IMR-90 (cell line): ENCODE results near the gene LRG1. TPM values are rescaled to one million over a fixed set of nuclear protein-coding genes. Genes with fewer than 3 reads are reported as not detected.
A peak's percentile ranks its signal among the peaks of the same experiment; 100 is the strongest.

Experiments
- ATAC-seq: fragments of 200-7000 bp; cut with Tn5 transposase; 2 replicates; pipeline ENCODE4 v1.9.1; 2020; ENCODE audit warnings: low read depth, mild to moderate bottlenecking, moderate library complexity
- BruUV-seq: library from RNA; stranded (reverse); fragments of 400-500 nt; replicated peaks from 2 replicates; lab custom pipeline; 2021; lab: Mats Ljungman, UMichigan
- CTCF ChIA-PET: fragments of 300-600 bp; formaldehyde crosslinking; extraction: SDS; loops from one replicate; lab custom pipeline; 2021; ENCODE audit warnings: antibody characterized with exemption; lab: Yijun Ruan, JAX
- POLR2A ChIA-PET: fragments of 300-600 bp; sonication (Branson Sonifier 250); formaldehyde crosslinking; loops from one replicate; lab custom pipeline; 2022; ENCODE audit warnings: antibody characterized with exemption; ENCODE audit not compliant: unreplicated experiment; lab: Charles Lee
- DNase-seq: peaks from one replicate; pipeline ENCODE4 v3.0.0; 2013
- H2AFZ ChIP-seq: replicated peaks from 2 replicates; pipeline ENCODE3; 2013; ENCODE audit warnings: low read length, mild to moderate bottlenecking; ENCODE audit not compliant: poor library complexity
- H2AK5ac ChIP-seq: 2 replicates; pipeline ENCODE4 v1.6.1; 2013; ENCODE audit warnings: low read depth, low read length, inconsistent platforms
- H2AK9ac ChIP-seq: replicated peaks from 2 replicates; pipeline ENCODE3; 2013; ENCODE audit warnings: mild to moderate bottlenecking, low read depth, low read length, moderate library complexity; ENCODE audit not compliant: poor library complexity
- H2BK120ac ChIP-seq: 2 replicates; pipeline ENCODE4 v1.6.1; 2013; ENCODE audit warnings: low read depth, low read length, inconsistent platforms
- H2BK15ac ChIP-seq: 3 replicates; pipeline ENCODE4 v1.6.1; 2013; ENCODE audit warnings: low read depth, low read length, inconsistent platforms
- H2BK20ac ChIP-seq: 2 replicates; pipeline ENCODE4 v1.6.1; 2013; ENCODE audit warnings: low read depth, mild to moderate bottlenecking, inconsistent platforms, low read length, moderate library complexity
- H2BK5ac ChIP-seq: 2 replicates; pipeline ENCODE4 v1.6.1; 2013; ENCODE audit warnings: mild to moderate bottlenecking, low read depth, low read length, inconsistent platforms; ENCODE audit not compliant: poor library complexity, severe bottlenecking
- H3K14ac ChIP-seq: replicated peaks from 2 replicates; pipeline ENCODE4 v1.6.1; 2013; ENCODE audit warnings: low read depth, low read length, inconsistent platforms
- H3K18ac ChIP-seq: 2 replicates; pipeline ENCODE4 v1.6.1; 2013; ENCODE audit warnings: low read depth, low read length, control low read depth
- H3K23ac ChIP-seq: 2 replicates; pipeline ENCODE4 v1.6.1; 2013; ENCODE audit warnings: low read depth, low read length, inconsistent platforms
- H3K27ac ChIP-seq: 2 replicates; pipeline ENCODE4 v1.5.1; 2013; ENCODE audit warnings: mild to moderate bottlenecking, control low read depth, low read length; ENCODE audit not compliant: insufficient read depth
- H3K27me3 ChIP-seq: 2 replicates; pipeline ENCODE4 v1.6.1; 2013; ENCODE audit warnings: low read length; ENCODE audit not compliant: control insufficient read depth, insufficient read depth
- H3K36me3 ChIP-seq: 2 replicates; pipeline ENCODE4 v1.6.1; 2013; ENCODE audit warnings: low read length, mixed read lengths; ENCODE audit not compliant: control insufficient read depth, insufficient read depth
- H3K4ac ChIP-seq: 2 replicates; pipeline ENCODE4 v1.6.1; 2013; ENCODE audit warnings: low read depth, low read length, inconsistent platforms
- H3K4me1 ChIP-seq: 2 replicates; pipeline ENCODE4 v1.6.1; 2013; ENCODE audit warnings: low read length, mixed read lengths; ENCODE audit not compliant: control insufficient read depth, insufficient read depth
- H3K4me2 ChIP-seq: 2 replicates; pipeline ENCODE4 v1.6.1; 2013; ENCODE audit warnings: low read depth, mild to moderate bottlenecking, control low read depth, low read length, moderate library complexity
- H3K4me3 ChIP-seq: 2 replicates; pipeline ENCODE4 v1.5.1; 2013; ENCODE audit warnings: low read depth, mild to moderate bottlenecking, control low read depth, low read length, moderate library complexity; ENCODE audit not compliant: insufficient read depth
- H3K56ac ChIP-seq: 2 replicates; pipeline ENCODE4 v1.6.1; 2013; ENCODE audit warnings: low read length, inconsistent platforms; ENCODE audit not compliant: insufficient read depth; ENCODE audit errors: extremely low read depth
- H3K79me1 ChIP-seq, 2 experiments: 2 replicates each; pipeline ENCODE4 v1.6.1; 2013; ENCODE audit warnings: low read length in 2 of 2, inconsistent platforms in 1 of 2, low read depth in 1 of 2
- H3K9ac ChIP-seq: 2 replicates; pipeline ENCODE4 v1.6.1; 2013; ENCODE audit warnings: low read depth, low read length, control low read depth
- H3K9me1 ChIP-seq: 2 replicates; pipeline ENCODE4 v1.6.1; 2013; ENCODE audit warnings: low read length, inconsistent platforms; ENCODE audit not compliant: insufficient read depth
- H3K9me3 ChIP-seq: 2 replicates; pipeline ENCODE4 v1.6.1; 2013; ENCODE audit warnings: low read length; ENCODE audit not compliant: control insufficient read depth, insufficient read depth
- H4K20me1 ChIP-seq: 2 replicates; pipeline ENCODE4 v1.6.1; 2013; ENCODE audit warnings: low read length, inconsistent platforms; ENCODE audit not compliant: insufficient read depth
- H4K5ac ChIP-seq: 2 replicates; pipeline ENCODE4 v1.6.1; 2013; ENCODE audit warnings: mild to moderate bottlenecking, low read depth, low read length, control low read depth
- H4K8ac ChIP-seq, 2 experiments: 2 replicates each; pipeline ENCODE4 v1.6.1; 2013; ENCODE audit warnings: low read depth in 2 of 2, low read length in 2 of 2, control low read depth in 1 of 2, inconsistent platforms in 1 of 2
- H4K91ac ChIP-seq: 2 replicates; pipeline ENCODE4 v1.6.1; 2013; ENCODE audit warnings: low read depth, low read length, inconsistent platforms; ENCODE audit not compliant: insufficient read depth
- BHLHE40 ChIP-seq: fragments of 150-350 bp; IDR thresholded peaks from 2 replicates; pipeline ENCODE4 v1.6.1; 2016; ENCODE audit warnings: mild to moderate bottlenecking, low read depth, low read length
- CEBPB ChIP-seq: IDR thresholded peaks from 2 replicates; pipeline ENCODE4 v1.6.1; 2012; ENCODE audit warnings: low read depth, low read length, improper control_type of control experiment
- ELK1 ChIP-seq: fragments of 150-350 bp; IDR thresholded peaks from 2 replicates; pipeline ENCODE4 v1.6.1; 2016; ENCODE audit warnings: low read depth, mild to moderate bottlenecking, low read length, moderate library complexity, borderline replicate concordance
- MAZ ChIP-seq: IDR thresholded peaks from 2 replicates; pipeline ENCODE4 v1.6.1; 2012; ENCODE audit warnings: low read depth, mild to moderate bottlenecking, low read length, improper control_type of control experiment, moderate library complexity, borderline replicate concordance
- NFE2L2 ChIP-seq: fragments of 150-350 bp; IDR thresholded peaks from 2 replicates; pipeline ENCODE4 v1.6.1; 2016; ENCODE audit warnings: low read depth, mild to moderate bottlenecking, low read length
- POLR2A ChIP-seq: IDR thresholded peaks from 2 replicates; pipeline ENCODE4 v1.6.1; 2012; ENCODE audit warnings: mild to moderate bottlenecking, low read depth, low read length
- RCOR1 ChIP-seq: IDR thresholded peaks from 2 replicates; pipeline ENCODE4 v1.6.1; 2012; ENCODE audit warnings: mild to moderate bottlenecking, low read length, improper control_type of control experiment; ENCODE audit not compliant: insufficient replicate concordance
- RFX5 ChIP-seq: IDR thresholded peaks from 2 replicates; pipeline ENCODE4 v1.8.0; 2012; ENCODE audit warnings: low read depth, mild to moderate bottlenecking, low read length, moderate library complexity
- SMC3 ChIP-seq: fragments of 150-350 bp; IDR thresholded peaks from 2 replicates; pipeline ENCODE4 v1.6.1; 2016; ENCODE audit warnings: low read depth, mild to moderate bottlenecking, antibody characterized with exemption, low read length, moderate library complexity
- WGBS, 2 experiments: methylation state at CpG; one replicate each; pipeline versions ENCODE4 v1.1.5 to v1.1.7; 2013; ENCODE audit warnings: missing lambda C conversion rate in 2 of 2; ENCODE audit not compliant: insufficient read length in 1 of 2; ENCODE audit errors: extremely low coverage in 2 of 2; 5-methylcytosine and 5-hydroxymethylcytosine counted together
- dilution Hi-C: fragments of 300-500 bp; cut with HindIII; formaldehyde crosslinking; loops from one replicate; pipeline ENCODE4 v1.14.3; 2018; ENCODE audit warnings: low sequenced_read_pairs; ENCODE audit not compliant: unreplicated experiment
- in situ Hi-C: fragments of 300-500 bp; cut with MboI; formaldehyde crosslinking; loops from 3 replicates; pipeline ENCODE4 v1.14.3; 2019; ENCODE audit warnings: low sequenced_read_pairs, inconsistent platforms, mixed read lengths
- intact Hi-C: fragments of 100-400 bp; cut with micrococcal nuclease; formaldehyde crosslinking; loops from 2 replicates; pipeline ENCODE4 v1.10.0; 2022
- polyA plus RNA-seq, 3 experiments: library from polyadenylated mRNA; depleted of rRNA; stranded (reverse); fragments of >200 nt; gene quantifications; 2 replicates each; pipeline ENCODE4 v1.2.3, GENCODE V29; 2012; ENCODE audit warnings: low replicate concordance in 1 of 3
- total RNA-seq: library from RNA; depleted of rRNA; stranded (reverse); fragments of >200 nt; gene quantifications from 2 replicates; pipeline ENCODE4 v1.2.3, GENCODE V29; 2012

LRG1 gene
- total and polyA plus RNA-seq, 2 of the 4 experiments (the other 2 are of a cell fraction): not detected

- no TSS peak for BruUV-seq
- no peak for DNase-seq
These were observed 18.5 kb downstream of the LRG1 start for GRCh38 chr19:4521170-4521887.

More at GRCh38 chr19:4521170-4521887, 18.5 kb downstream of the LRG1 start:
- Histone ChIP-seq H2BK5ac (no peak overlapping the region), H3K27ac (no peak overlapping the region), H3K4me2 (no peak overlapping the region), H3K9ac (no peak overlapping the region), H4K5ac (no peak overlapping the region), H3K27me3 (peaks cover 12% of the 10 kb centered on the region; the same call in 1 of the 2 replicates), H3K56ac (no peak overlapping the region), H2AFZ (no peak overlapping the region), H3K4me3 (no peak overlapping the region), H3K9me1 (no peaks in the 10 kb centered on the region), H4K91ac (no peak overlapping the region), H3K18ac (no peak overlapping the region), H3K4me1 (peaks cover 9% of the 10 kb centered on the region), H2AK9ac (peak overlapping the region; percentile 65), H3K23ac (no peak overlapping the region), H4K8ac (no peak overlapping the region), H2BK20ac (no peak overlapping the region), H2BK15ac (no peak overlapping the region), H3K9me3 (no peaks in the 10 kb centered on the region), H3K4ac (no peak overlapping the region), H3K79me1 (no peaks in the 10 kb centered on the region), H3K36me3 (no peaks in the 10 kb centered on the region), H4K20me1 (no peaks in the 10 kb centered on the region), H2BK120ac (no peak overlapping the region), H2AK5ac (no peak overlapping the region), H3K14ac (no peak overlapping the region)
- no peak for ATAC-seq
- WGBS, 2 experiments: 95% methylated on average over 6 of the region's 11 CpGs; no CpG with 5 or more reads in 1 of the 2 experiments
- in situ Hi-C loops: no loop called here
- POLR2A ChIA-PET: no interaction called here
- dilution Hi-C loops: no loop called here
- CTCF ChIA-PET: no interaction called here
- TF ChIP-seq CEBPB (no peak), RCOR1 (no peak), RFX5 (no peak), BHLHE40 (no peak), MAZ (no peak), NFE2L2 (no peak), ELK1 (no peak), POLR2A (no peak), SMC3 (no peak)
- intact Hi-C loops: no loop called here
